GM21381 (cell line): ENCODE data around the gene RAD51B.
A peak's percentile ranks its signal among the peaks of the same experiment; 100 is the strongest.

Experiments
- ATAC-seq: cut with Tn5 transposase; IDR thresholded peaks from one replicate; pipeline ENCODE4 v1.9.1; 2021; ENCODE audit warnings: mild to moderate bottlenecking, moderate library complexity; ENCODE audit not compliant: unreplicated experiment

The RAD51B gene

GRCh38 chr14:68394118-68394763, 574.7 kb downstream of the RAD51B start:
- no peak for ATAC-seq

GRCh38 chr14:68394764-68395143, 575.2 kb downstream of the RAD51B start:
- ATAC-seq: no peak

GRCh38 chr14:68395604-68396003, 576.0 kb downstream of the RAD51B start:
- no peak for ATAC-seq

- no peak for ATAC-seq
These were observed 576.9 kb downstream of the RAD51B start for GRCh38 chr14:68396461-68396860.

- ATAC-seq: no peak
These were observed 577.8 kb downstream of the RAD51B start for GRCh38 chr14:68397371-68397811.

GRCh38 chr14:68397822-68398221, 578.2 kb downstream of the RAD51B start:
- ATAC-seq: no peak

- ATAC-seq: no peak
These were observed 578.8 kb downstream of the RAD51B start for GRCh38 chr14:68398370-68398769.

GRCh38 chr14:68399971-68400370, 580.4 kb downstream of the RAD51B start:
- ATAC-seq: no peak

- peak; percentile 9 for ATAC-seq
These were observed 581.7 kb downstream of the RAD51B start for GRCh38 chr14:68401317-68401716.

- ATAC-seq: peak; percentile 73
These were observed 582.3 kb downstream of the RAD51B start for GRCh38 chr14:68401855-68402254.

GRCh38 chr14:68402525-68403101, 583.0 kb downstream of the RAD51B start:
- ATAC-seq: no peak

GRCh38 chr14:68403191-68404145, 583.9 kb downstream of the RAD51B start:
- no peak for ATAC-seq

GRCh38 chr14:68404146-68404527, 584.6 kb downstream of the RAD51B start:
- no peak for ATAC-seq

GRCh38 chr14:68404652-68405183, 585.1 kb downstream of the RAD51B start:
- ATAC-seq: no peak

- ATAC-seq: no peak
These were observed 586.4 kb downstream of the RAD51B start for GRCh38 chr14:68405961-68406360.

- no peak for ATAC-seq
These were observed 587.7 kb downstream of the RAD51B start for GRCh38 chr14:68407285-68407684.

GRCh38 chr14:68407825-68408224, 588.2 kb downstream of the RAD51B start:
- no peak for ATAC-seq

- peak; percentile 51 for ATAC-seq
These were observed 589.1 kb downstream of the RAD51B start for GRCh38 chr14:68408680-68409079.

GRCh38 chr14:68409387-68409786, 589.8 kb downstream of the RAD51B start:
- ATAC-seq: no peak

GRCh38 chr14:68412505-68413465, 593.2 kb downstream of the RAD51B start:
- no peak for ATAC-seq
